K562 treated with DMSO at 1 percent for 4 hours (cell line): ENCODE results near the gene SUCNR1. TPM values are rescaled to one million over a fixed set of nuclear protein-coding genes. Genes with fewer than 3 reads are reported as not detected.

Experiments used
- total RNA-seq: library from RNA; unstranded; fragments of 300-600 nt; gene quantifications from 2 replicates; pipeline ENCODE4 v1.2.3, GENCODE V29; 2022; ENCODE audit not compliant: insufficient read depth

The SUCNR1 gene
- total RNA-seq = 1.0 and 1.6 TPM in 2 replicates

GRCh38 chr3:151873398-151873797 is at the start of gene SUCNR1:
Gene SUCNR1, plus strand, starts transcription at chr3:151873643. Its CDS starts 6,250 bp downstream, at chr3:151879893.

Other genes starting within 250 kb of the SUCNR1 start
- gene AADACL2, start 139.7 kb upstream of the SUCNR1 start, total RNA-seq = not detected in 2 replicates
- gene AADAC, start 59.5 kb upstream of the SUCNR1 start, total RNA-seq = not detected in 2 replicates